ENCODE results near the gene EVI5L. TPM values are rescaled to one million over a fixed set of nuclear protein-coding genes. Genes with fewer than 3 reads are reported as not detected.
A peak's percentile ranks its signal among the peaks of the same experiment; 100 is the strongest.

EVI5L gene
- polyA plus RNA-seq, 3 donors, result 0.76 to 5.7 (median 1.3) TPM

DNA sequence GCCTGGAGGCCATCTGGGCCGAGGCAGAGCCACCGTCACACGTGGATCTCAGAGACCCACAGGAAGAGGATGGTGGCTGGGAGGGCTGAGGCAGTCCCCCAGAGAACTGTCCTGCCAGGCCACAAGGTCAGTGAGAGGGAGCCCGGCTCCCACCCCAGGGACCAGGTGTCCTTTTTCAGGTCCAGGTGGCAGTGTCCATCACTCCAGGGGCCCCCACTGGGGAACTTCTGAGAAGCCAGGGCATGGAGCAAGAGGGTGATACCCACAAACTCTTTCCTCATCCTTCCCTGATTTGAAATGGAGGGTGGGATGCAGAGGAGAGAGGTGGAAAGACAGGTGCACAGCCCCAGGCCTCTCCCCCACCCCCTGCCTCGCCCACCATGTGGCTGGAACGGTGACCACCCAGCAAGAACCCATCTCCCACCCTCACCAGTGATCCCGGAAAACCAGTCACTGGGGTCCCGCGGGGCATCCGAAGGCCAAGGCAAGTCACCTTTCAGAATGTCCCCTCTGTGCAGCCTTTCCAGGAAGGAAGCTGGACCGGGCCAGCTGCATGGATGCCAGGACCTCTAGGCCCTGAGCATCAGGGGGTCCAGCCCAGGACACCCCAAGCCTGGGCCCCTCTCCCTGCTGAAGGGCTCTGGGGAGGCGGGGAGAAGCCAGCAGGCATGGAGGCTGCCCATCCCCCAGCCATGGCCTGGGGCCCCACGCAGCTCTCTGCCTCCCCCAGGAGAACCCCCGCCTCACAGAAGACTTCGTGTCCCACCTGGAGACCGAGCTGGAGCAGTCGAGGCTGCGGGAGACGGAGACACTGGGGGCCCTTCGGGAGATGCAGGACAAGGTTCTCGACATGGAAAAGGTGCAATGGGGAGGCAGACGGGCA, 30.1 kb downstream of the EVI5L start:
- intact Hi-C loops (cut with micrococcal nuclease), result no loop called here
- Mint-ChIP-seq H3K9me3 (peaks cover 0 to 24% (median 4%) of the 10 kb centered on the region in 7 donors), H3K36me3 (peaks cover 7 to 16% of the 10 kb centered on the region in 2 donors), H3K27me3 (ENCODE audit: low read depth in 3 of 3) (peaks cover 38 to 53% (median 43%) of the 10 kb centered on the region in 3 donors), H3K4me1 (peaks cover 13% of the 10 kb centered on the region), H3K4me3 (no peak overlapping the region), H3K27ac (no peak overlapping the region)
- no peak for DNase-seq
- no peaks in the 10 kb centered on the region for H3K9me3 ChIP-seq (replicated peaks in 1 of 2; ENCODE audit: control insufficient read depth in 1 of 2, insufficient read depth in 1 of 2, low read length in 2 of 2)
- no peak overlapping the region for H3K27ac ChIP-seq (ENCODE audit: low read depth in 1 of 2, low read length in 2 of 2)
- H4K20me1 ChIP-seq (ENCODE audit: insufficient read depth, low read length), result no peaks in the 10 kb centered on the region
- H3K36me3 ChIP-seq (replicated peaks in 1 of 2; ENCODE audit: control insufficient read depth in 1 of 2, insufficient read depth in 2 of 2, low read length in 2 of 2), result no peaks in the 10 kb centered on the region
- H3K79me2 ChIP-seq (ENCODE audit: insufficient read depth, low read length), result no peaks in the 10 kb centered on the region
- no peak overlapping the region for H3K9ac ChIP-seq (ENCODE audit: insufficient read depth, low read length, poor library complexity, severe bottlenecking)
- peaks cover 13 to 18% of the 10 kb centered on the region in 2 donors for H3K4me1 ChIP-seq (ENCODE audit: control insufficient read depth in 1 of 2, insufficient read depth in 2 of 2, low read length in 2 of 2)
- WGBS (ENCODE audit: insufficient coverage), result 96% methylated on average over 22 of the region's 22 CpGs
- H3K4me2 ChIP-seq (replicated peaks; ENCODE audit: extremely low read depth, low read length, poor library complexity, severe bottlenecking), result no peak overlapping the region
- TF ChIP-seq, protein P1, sequence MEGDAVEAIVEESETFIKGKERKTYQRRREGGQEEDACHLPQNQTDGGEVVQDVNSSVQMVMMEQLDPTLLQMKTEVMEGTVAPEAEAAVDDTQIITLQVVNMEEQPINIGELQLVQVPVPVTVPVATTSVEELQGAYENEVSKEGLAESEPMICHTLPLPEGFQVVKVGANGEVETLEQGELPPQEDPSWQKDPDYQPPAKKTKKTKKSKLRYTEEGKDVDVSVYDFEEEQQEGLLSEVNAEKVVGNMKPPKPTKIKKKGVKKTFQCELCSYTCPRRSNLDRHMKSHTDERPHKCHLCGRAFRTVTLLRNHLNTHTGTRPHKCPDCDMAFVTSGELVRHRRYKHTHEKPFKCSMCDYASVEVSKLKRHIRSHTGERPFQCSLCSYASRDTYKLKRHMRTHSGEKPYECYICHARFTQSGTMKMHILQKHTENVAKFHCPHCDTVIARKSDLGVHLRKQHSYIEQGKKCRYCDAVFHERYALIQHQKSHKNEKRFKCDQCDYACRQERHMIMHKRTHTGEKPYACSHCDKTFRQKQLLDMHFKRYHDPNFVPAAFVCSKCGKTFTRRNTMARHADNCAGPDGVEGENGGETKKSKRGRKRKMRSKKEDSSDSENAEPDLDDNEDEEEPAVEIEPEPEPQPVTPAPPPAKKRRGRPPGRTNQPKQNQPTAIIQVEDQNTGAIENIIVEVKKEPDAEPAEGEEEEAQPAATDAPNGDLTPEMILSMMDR (IDR thresholded peaks at IDR 0.05), result no peak
- no peak overlapping the region for H3K4me3 ChIP-seq (replicated peaks in 1 of 3; ENCODE audit: low read depth in 2 of 3, low read length in 3 of 3)
- no peak overlapping the region for H2AFZ ChIP-seq (ENCODE audit: insufficient read depth, low read depth, low read length, poor library complexity, severe bottlenecking)
- H3K27me3 ChIP-seq (ENCODE audit: control insufficient read depth in 2 of 2, insufficient read depth in 2 of 2, low read length in 2 of 2), result peaks cover 15 to 42% of the 10 kb centered on the region in 2 donors

DNA sequence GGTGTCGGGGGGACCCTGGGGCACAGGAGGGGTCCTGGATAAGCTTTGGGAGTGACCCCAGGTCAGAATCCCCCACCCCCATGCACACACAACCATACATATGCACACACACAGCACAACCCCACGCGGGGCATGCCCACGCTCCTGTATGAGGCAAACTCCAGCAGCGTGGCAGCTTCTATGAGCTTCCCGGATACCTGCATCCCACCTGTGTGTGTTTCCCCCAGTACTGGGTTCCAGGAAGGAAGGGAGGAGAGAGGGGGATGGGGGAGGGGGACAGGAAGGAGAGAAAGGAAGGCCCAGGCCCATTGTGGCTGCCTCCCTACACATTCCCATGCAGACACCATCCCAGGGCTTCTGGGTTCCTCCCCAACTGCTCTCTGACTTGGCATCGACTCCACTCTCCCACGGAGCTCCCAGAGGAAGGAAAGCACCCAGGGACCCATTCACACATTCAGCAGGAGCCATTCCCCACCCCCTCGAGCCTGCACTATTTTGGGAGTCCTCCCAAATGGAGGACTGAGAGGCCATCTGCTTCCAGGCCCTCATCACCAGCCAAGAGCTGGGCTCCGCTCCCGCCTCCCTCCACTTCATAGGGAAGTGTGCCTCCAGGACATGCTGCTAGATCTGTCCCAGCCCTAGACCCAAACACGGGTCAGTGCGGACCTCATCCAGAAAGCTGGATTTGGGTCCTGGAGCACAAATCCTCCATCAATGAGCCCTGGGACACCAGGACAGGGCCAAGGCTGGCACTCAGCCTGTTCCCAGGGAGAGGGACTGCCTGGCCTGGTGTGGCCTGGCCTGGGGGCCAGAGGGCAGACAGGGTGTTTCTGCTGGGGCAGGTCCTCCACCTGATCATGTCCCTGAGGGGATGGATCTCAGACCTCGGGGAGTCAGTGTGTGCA, 30.9 kb downstream of the EVI5L start:
- peak overlapping the region in 1 of 7 donors; percentile 80 for H3K27ac Mint-ChIP-seq
- H3K27me3 Mint-ChIP-seq (ENCODE audit: low read depth in 3 of 3), result peaks cover 47 to 62% (median 47%) of the 10 kb centered on the region in 3 donors
- no peak overlapping the region for H3K9ac ChIP-seq (ENCODE audit: insufficient read depth, low read length, poor library complexity, severe bottlenecking)

More for the DNA sequence above, 30.9 kb downstream of the EVI5L start:
- Histone ChIP-seq H3K27me3 (ENCODE audit: control insufficient read depth in 2 of 2, insufficient read depth in 2 of 2, low read length in 2 of 2) (peaks cover 18 to 51% of the 10 kb centered on the region in 2 donors), H3K4me2 (replicated peaks; ENCODE audit: extremely low read depth, low read length, poor library complexity, severe bottlenecking) (no peak overlapping the region), H3K4me3 (replicated peaks in 1 of 3; ENCODE audit: low read depth in 2 of 3, low read length in 3 of 3) (no peak overlapping the region), H2AFZ (ENCODE audit: insufficient read depth, low read depth, low read length, poor library complexity, severe bottlenecking) (no peak overlapping the region), H3K9me3 (replicated peaks in 1 of 2; ENCODE audit: control insufficient read depth in 1 of 2, insufficient read depth in 1 of 2, low read length in 2 of 2) (no peaks in the 10 kb centered on the region), H3K27ac (ENCODE audit: low read depth in 1 of 2, low read length in 2 of 2) (no peak overlapping the region), H3K79me2 (ENCODE audit: insufficient read depth, low read length) (no peaks in the 10 kb centered on the region), H3K36me3 (replicated peaks in 1 of 2; ENCODE audit: control insufficient read depth in 1 of 2, insufficient read depth in 2 of 2, low read length in 2 of 2) (no peaks in the 10 kb centered on the region), H4K20me1 (ENCODE audit: insufficient read depth, low read length) (no peaks in the 10 kb centered on the region), H3K4me1 (ENCODE audit: control insufficient read depth in 1 of 2, insufficient read depth in 2 of 2, low read length in 2 of 2) (peaks cover 18 to 20% of the 10 kb centered on the region in 2 donors)
- Mint-ChIP-seq H3K36me3 (peaks cover 7 to 18% of the 10 kb centered on the region in 2 donors), H3K4me3 (peak overlapping the region in 1 of 2 donors; percentile 80), H3K9me3 (peaks cover 0 to 25% (median 6%) of the 10 kb centered on the region in 7 donors), H3K4me1 (peaks cover 20% of the 10 kb centered on the region)
- TF ChIP-seq, protein P1 (IDR thresholded peaks at IDR 0.05), result no peak
- intact Hi-C loops (cut with micrococcal nuclease), result no loop called here
- WGBS (ENCODE audit: insufficient coverage), result 80% methylated on average over 6 of the region's 14 CpGs
- no peak for DNase-seq
